ENCODE results near the gene BACH2.

Gene BACH2

DNA sequence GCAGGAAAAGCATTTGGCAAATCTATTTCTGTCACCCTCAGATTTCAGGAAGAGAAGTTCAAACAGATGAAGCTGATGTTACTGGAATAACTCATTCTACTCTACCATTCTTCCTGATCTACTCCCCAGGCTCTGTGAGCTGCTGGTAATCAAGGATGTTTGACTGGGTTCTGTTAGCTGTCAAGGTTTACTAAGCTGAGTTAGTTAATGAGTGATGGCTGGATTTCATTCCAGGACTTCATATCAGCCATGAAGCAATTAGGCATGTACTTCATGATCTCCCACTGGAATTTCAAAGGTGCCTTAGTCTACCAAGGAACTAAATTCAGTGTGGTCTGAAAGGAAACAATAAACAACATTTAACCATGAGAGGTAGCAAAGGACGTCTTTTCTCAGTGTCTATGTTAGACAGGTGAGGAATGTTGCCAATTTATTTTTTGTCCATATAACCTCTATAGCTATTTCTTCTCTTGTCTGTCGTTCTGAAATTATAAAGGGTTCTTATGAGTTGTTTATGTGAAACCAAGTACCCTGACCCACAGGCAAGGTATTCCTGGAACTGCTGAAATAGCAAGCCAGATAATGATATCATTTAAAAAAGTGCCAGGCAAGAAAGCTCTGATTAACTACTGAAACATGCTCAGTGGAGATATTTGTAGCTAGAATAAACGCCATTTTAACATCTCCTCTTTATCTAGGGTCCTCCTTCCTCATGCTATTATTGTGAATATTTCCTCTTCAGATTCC is 112.9 kb downstream of the BACH2 start:
- no peaks in the 10 kb centered on the region for H3K9me2 ChIP-seq (replicated peaks; ENCODE audit: control insufficient read depth, low read length)
- H3K4me2 ChIP-seq (ENCODE audit: low read length) = no peak overlapping the region
- H3K4me1 ChIP-seq (ENCODE audit: control insufficient read depth, low read length) = peaks cover 88% of the 10 kb centered on the region
- H3F3A ChIP-seq (ENCODE audit: control insufficient read depth, insufficient read depth) = peaks cover 71% of the 10 kb centered on the region
- no peaks in the 10 kb centered on the region for H3K27me3 ChIP-seq (ENCODE audit: control insufficient read depth, low read length)
- H3K36me3 ChIP-seq (ENCODE audit: control insufficient read depth, low read length) = peaks cover 91% of the 10 kb centered on the region
- no peak overlapping the region for H3K4me3 ChIP-seq (ENCODE audit: low read length)
- H3K79me2 ChIP-seq (ENCODE audit: control insufficient read depth, low read length) = peaks cover 99% of the 10 kb centered on the region
- peaks cover 65% of the 10 kb centered on the region for H4K20me1 ChIP-seq (ENCODE audit: control insufficient read depth, insufficient read depth, low read depth, low read length)
- no peak overlapping the region for H3K27ac ChIP-seq (ENCODE audit: low read depth, low read length)
- TF ChIP-seq CTCF (IDR thresholded peaks at IDR 0.05; ENCODE audit: low read depth, low read length, poor library complexity, severe bottlenecking) (no peak), EZH2phosphoT487 (IDR thresholded peaks at IDR 0.05; ENCODE audit: borderline replicate concordance, low read length) (no peak)
- no peaks in the 10 kb centered on the region for H3K9me3 ChIP-seq (ENCODE audit: control insufficient read depth, insufficient read depth, low read length)

DNA sequence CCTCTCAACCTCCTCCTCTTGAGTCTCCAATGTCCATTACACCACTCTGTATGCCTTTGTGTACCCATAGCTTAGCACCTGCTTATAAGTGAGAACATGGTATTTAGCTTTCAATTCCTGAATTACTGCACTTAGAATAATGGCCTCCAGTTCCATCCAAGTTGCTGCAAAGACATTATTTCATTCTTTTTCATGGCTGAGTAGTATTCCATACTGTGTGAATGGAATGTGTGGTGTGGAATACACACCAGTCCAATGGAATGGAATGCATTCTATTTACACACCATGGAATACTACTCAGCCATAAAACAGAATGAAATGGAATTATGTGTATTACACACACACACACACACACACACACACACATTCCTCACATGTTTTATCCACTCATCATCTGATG is 116.1 kb downstream of the BACH2 start:
- H3K4me2 ChIP-seq (ENCODE audit: low read length) = no peak overlapping the region
- H3K4me3 ChIP-seq (ENCODE audit: low read length) = no peak overlapping the region
- H3K27me3 ChIP-seq (ENCODE audit: control insufficient read depth, low read length) = no peaks in the 10 kb centered on the region
- no peak for TF ChIP-seq EZH2phosphoT487 (IDR thresholded peaks at IDR 0.05; ENCODE audit: borderline replicate concordance, low read length)
- no peak for TF ChIP-seq CTCF (IDR thresholded peaks at IDR 0.05; ENCODE audit: low read depth, low read length, poor library complexity, severe bottlenecking)
- H3K9me2 ChIP-seq (replicated peaks; ENCODE audit: control insufficient read depth, low read length) = no peaks in the 10 kb centered on the region
- peaks cover 64% of the 10 kb centered on the region for H3F3A ChIP-seq (ENCODE audit: control insufficient read depth, insufficient read depth)
- H3K36me3 ChIP-seq (ENCODE audit: control insufficient read depth, low read length) = peaks cover 93% of the 10 kb centered on the region
- H3K27ac ChIP-seq (ENCODE audit: low read depth, low read length) = no peak overlapping the region
- H4K20me1 ChIP-seq (ENCODE audit: control insufficient read depth, insufficient read depth, low read depth, low read length) = peaks cover 68% of the 10 kb centered on the region
- peaks cover 89% of the 10 kb centered on the region for H3K4me1 ChIP-seq (ENCODE audit: control insufficient read depth, low read length)
- no peaks in the 10 kb centered on the region for H3K9me3 ChIP-seq (ENCODE audit: control insufficient read depth, insufficient read depth, low read length)
- peaks cover 99% of the 10 kb centered on the region for H3K79me2 ChIP-seq (ENCODE audit: control insufficient read depth, low read length)

DNA sequence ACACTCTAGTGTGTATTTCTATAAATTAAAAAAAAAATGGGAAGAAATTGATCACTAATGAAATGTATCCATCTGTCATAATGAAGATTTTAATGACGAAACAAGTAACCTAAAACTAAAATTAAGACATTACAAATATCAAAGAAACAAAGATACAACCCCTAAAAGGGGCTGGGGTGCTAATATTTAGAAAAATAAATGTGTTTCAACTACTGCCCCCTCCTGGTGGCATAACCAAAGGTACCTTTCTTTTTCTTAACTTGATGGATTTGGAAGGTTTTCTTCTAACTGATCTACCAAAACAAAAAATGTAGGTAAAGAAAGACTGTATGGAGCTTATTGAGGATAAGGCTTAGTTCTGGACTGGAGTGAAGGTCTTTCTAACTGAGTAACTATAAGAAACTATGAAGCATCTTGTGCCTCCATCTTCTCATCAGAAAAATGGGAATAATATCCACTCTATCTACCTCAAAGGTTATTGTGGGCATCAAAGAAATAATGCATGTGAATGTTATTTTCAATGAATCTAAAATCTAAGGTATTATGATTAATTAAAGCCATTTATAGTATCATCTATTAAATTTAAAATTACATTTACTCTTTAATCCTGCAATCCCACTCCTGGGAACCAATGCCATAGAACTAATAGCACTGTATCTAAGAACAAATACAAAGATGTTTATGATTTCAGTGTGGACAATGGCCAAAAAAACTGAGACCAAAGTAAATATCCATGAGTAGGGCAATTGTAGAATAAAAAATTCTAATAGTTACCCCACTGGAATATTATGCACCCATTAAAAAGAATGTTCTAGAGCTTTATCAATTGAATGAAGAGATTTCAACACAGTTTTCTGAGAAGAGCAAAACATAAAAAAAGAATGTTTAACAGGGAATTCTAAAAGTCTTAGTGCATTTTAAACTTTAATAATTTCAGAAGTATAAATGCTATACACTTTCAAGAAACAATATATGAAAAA is 117.2 kb downstream of the BACH2 start:
- Histone ChIP-seq H3K4me2 (ENCODE audit: low read length) (peak overlapping the region; percentile 37), H4K20me1 (ENCODE audit: control insufficient read depth, insufficient read depth, low read depth, low read length) (peaks cover 62% of the 10 kb centered on the region), H3K79me2 (ENCODE audit: control insufficient read depth, low read length) (peaks cover 99% of the 10 kb centered on the region), H3K36me3 (ENCODE audit: control insufficient read depth, low read length) (peaks cover 93% of the 10 kb centered on the region), H3K27me3 (ENCODE audit: control insufficient read depth, low read length) (no peaks in the 10 kb centered on the region), H3K4me1 (ENCODE audit: control insufficient read depth, low read length) (peaks cover 93% of the 10 kb centered on the region), H3K27ac (ENCODE audit: low read depth, low read length) (peak overlapping the region; percentile 12), H3K4me3 (ENCODE audit: low read length) (no peak overlapping the region), H3F3A (ENCODE audit: control insufficient read depth, insufficient read depth) (peaks cover 64% of the 10 kb centered on the region), H3K9me3 (ENCODE audit: control insufficient read depth, insufficient read depth, low read length) (no peaks in the 10 kb centered on the region), H3K9me2 (replicated peaks; ENCODE audit: control insufficient read depth, low read length) (no peaks in the 10 kb centered on the region)
- TF ChIP-seq CTCF (IDR thresholded peaks at IDR 0.05; ENCODE audit: low read depth, low read length, poor library complexity, severe bottlenecking) (peak; percentile 69), EZH2phosphoT487 (IDR thresholded peaks at IDR 0.05; ENCODE audit: borderline replicate concordance, low read length) (no peak)
